Fibroblast of gingiva (primary cell): ENCODE results near the gene ZNF823.
A peak's percentile ranks its signal among the peaks of the same experiment; 100 is the strongest.
"Not testable (repeated sequence)": the region's sequence is repeated elsewhere in the genome, so short reads cannot be mapped to it uniquely, and the experiment has no call there.

Experiments used
- DNase-seq: peaks from one replicate; pipeline ENCODE4 v3.0.0-alpha.2; 2011; ENCODE audit warnings: low read depth

ZNF823 gene

DNA sequence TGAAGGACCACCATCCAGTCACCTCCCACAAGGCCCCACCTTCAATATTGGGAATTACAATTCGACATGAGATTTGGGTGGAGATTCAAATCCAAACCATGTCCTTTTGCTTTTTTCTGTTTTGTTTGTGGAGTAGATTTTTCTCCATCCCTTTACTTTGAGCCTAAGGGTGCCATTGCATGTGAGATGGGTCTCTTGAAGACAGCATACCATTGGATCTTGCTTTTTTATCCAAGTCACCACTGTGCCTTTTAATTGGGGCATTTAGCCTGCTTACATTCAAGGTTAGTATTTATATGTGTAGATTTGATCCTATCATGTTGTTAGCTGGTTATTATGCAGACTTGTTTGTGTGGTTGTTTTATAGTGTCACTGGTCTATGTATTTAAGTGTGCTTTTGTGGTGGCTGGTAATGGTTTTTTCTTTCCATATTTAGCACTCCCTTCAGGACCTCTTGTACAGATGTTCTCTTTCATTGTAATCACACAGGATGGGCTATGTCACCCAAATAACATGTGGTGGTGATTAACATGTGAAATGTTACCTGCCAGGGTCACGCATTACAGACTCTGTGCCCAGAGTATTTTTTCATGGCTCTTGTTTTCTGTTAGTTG, 58.0 kb downstream of the ZNF823 start:
- DNase-seq, result no peak

DNA sequence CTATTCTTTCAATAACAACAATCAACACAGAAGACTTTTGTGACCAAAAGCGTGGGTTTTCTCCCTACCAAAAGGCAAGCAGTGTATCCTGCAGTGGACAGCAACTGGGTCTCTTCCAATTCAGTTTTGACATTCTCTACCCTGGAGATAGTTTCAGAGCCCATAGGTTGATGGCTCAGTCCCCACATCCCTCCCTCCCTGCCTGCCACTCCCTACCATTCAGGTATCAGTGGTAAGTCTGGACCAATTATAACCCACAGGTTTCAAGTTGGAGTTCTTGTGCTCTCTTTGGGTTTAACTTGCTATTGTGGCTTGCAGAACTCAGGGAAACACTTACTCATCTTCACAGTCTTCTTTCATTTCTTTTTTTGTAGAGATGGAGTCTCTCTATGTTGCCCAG, 60.2 kb downstream of the ZNF823 start:
- DNase-seq, result no peak

DNA sequence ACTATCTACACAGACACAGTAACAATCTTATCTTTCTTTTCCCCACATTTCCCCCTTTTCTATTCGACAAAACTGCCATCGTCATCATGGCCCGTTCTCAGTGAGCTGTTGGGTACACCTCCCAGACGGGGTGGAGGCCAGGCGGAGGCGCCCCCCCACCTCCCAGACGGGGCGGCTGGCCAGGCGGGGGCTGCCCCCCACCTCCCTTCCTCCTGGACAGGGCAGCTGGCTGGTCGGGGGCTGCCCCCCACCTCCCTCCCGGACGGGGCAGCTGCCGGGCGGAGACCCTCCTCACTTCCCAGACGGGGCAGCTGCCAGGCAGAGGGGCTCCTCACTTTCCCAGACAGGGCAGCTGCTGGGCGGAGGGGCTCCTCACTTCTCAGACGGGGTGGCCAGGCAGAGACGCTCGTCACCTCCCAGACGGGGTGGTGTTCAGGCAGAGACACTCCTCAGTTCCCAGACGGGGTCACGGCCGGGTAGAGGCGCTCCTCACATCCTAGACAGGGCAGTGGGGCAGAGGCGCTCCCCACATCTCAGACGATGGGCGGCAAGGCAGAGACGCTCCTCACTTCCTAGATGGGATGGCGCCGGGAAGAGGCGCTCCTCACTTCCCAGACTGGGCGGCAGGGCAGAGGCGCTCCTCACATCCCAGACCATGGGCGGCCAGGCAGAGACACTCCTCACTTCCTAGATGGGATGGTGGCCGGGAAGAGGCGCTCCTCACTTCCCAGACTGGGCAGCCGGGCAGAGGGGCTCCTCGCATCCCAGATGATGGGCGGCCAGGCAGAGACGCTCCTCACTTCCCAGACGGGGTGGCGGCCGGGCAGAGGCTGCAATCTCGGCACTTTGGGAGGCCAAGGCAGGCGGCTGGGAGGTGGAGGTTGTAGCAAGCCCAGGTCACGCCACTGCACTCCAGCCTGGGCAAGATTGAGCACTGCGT, 61.8 kb downstream of the ZNF823 start:
- not testable (repeated sequence) for DNase-seq

DNA sequence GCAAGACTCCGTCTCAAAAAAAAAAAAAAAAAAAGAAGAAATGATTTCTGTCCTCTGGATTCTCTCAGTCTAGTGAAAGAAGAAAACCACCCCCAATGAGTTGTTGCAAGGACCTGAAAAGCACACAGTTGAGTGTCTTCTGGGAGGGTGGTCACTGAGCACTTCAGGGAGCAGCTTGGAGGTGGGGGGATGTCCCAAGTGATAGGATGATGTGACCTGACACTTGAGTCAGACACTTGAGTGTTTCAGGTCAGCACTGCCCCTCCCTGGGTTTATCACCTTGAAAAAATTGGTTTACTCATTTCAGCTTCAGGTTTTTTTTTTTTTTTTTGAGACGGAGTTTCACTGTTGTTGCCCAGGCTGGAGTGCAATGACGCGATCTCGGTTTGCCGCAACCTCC, 63.2 kb downstream of the ZNF823 start:
- DNase-seq, result no peak

DNA sequence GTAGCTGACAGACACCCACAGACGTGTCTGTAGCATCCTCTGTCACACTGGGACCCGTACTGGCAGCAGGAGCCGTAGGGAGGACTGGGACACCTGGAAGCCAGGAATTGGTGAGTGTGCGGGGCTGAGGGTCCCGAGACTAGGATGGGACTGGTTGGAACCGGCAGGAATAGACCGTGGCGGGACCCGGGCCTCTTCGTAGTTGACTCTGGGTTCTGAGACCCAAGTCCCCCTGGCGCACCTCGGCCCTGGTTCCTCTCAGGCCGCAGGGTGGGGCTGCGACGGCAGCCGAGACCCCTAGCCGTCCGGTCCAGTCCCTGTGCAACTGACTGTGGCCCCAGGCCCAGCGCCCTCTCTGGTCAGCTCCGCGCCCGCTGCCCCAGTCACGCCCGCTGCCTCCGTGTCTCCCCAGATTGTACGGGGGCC, 64.7 kb downstream of the ZNF823 start:
- no peak for DNase-seq

DNA sequence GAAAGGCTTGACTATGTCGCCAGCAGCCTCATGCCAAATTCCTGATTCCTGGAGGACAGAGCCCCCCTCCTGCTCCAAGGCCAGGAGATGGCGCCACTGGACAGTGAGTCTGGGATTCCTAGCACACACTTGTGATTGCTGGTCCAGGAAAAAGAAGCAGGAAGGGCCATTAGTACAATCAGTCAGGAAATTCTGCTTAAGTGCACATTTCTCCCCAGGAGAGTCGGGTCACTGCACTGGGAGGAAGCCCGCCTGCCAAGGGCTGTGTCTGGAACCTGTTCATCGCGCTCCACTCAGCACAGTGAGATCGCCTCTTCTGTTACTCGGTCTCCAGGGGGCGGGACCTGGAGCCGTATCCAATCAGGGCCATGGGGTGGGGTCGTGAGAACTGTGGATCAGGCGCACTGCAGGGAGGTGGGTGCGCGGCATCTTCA, 65.1 kb downstream of the ZNF823 start:
- peak; percentile 63 for DNase-seq
